ENCODE results near the gene FAM222B.
A peak's percentile ranks its signal among the peaks of the same experiment; 100 is the strongest.
"Not testable (repeated sequence)": the region's sequence is repeated elsewhere in the genome, so short reads cannot be mapped to it uniquely, and the experiment has no call there.

The FAM222B gene

DNA sequence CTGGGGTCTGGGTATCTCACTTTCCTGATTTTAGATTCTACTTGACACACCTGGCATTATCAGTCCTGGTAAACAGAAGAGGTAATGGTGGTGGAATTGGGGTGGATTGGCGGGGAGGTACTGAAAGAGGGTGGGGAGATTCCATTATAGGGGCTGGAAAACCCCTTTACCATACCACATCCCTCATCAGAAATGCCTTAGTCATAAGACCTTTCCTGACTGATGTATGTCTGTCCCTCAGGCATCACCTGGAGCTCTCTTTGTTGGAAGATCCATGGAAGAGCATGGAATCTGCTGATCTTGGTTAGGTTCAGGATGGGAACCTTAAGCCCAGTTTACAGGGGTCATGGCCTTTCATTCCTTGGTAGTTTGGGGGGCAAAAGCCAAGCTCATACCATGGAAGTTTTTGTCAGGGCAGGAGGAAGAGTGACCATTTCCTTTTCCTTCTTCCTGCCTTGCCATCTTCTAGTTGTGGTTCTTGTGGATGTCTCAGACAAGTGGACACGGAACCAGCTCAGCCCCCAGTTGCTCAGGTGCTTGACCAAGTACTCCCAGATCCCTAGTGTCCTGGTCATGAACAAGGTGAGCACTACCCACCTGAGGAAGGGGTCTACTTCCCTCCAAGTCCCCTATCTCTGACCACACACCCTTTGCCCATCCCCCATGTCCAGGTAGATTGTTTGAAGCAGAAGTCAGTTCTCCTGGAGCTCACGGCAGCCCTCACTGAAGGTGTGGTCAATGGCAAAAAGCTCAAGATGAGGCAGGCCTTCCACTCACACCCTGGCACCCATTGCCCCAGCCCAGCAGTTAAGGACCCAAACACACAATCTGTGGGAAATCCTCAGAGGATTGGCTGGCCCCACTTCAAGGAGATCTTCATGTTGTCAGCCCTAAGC, 15.6 kb upstream of the FAM222B start:
- Histone ChIP-seq H3K27me3 (ENCODE audit: control insufficient read depth, insufficient read depth, low read length) (no peaks in the 10 kb centered on the region), H3K4me1 (ENCODE audit: control insufficient read depth, insufficient read depth, low read length) (no peaks in the 10 kb centered on the region), H3K36me3 (ENCODE audit: control insufficient read depth, insufficient read depth, low read length) (peaks cover 38% of the 10 kb centered on the region), H3K27ac (ENCODE audit: low read depth, low read length) (no peak overlapping the region), H3K4me3 (ENCODE audit: low read depth, low read length) (no peak overlapping the region), H3K9ac (ENCODE audit: low read depth, low read length) (no peak overlapping the region), H3K9me3 (ENCODE audit: control insufficient read depth, insufficient read depth, low read length) (no peaks in the 10 kb centered on the region)

GRCh38 chr17:28856028-28856574, 13.5 kb upstream of the FAM222B start:
- no peak overlapping the region; the same call in 1 of the 2 replicates for H3K4me3 ChIP-seq (ENCODE audit: low read depth, low read length)

GRCh38 chr17:28855336-28855679, 12.7 kb upstream of the FAM222B start:
- peak overlapping the region; percentile 71 for H3K27ac ChIP-seq (ENCODE audit: low read depth, low read length)
- no peaks in the 10 kb centered on the region for H3K9me3 ChIP-seq (ENCODE audit: control insufficient read depth, insufficient read depth, low read length)
- H3K4me1 ChIP-seq (ENCODE audit: control insufficient read depth, insufficient read depth, low read length): no peaks in the 10 kb centered on the region
- H3K4me3 ChIP-seq (ENCODE audit: low read depth, low read length): peak overlapping the region; percentile 99
- H3K27me3 ChIP-seq (ENCODE audit: control insufficient read depth, insufficient read depth, low read length): no peaks in the 10 kb centered on the region
- H3K9ac ChIP-seq (ENCODE audit: low read depth, low read length): peak overlapping the region; percentile 89
- H3K36me3 ChIP-seq (ENCODE audit: control insufficient read depth, insufficient read depth, low read length): peaks cover 31% of the 10 kb centered on the region

More at GRCh38 chr17:28856028-28856574, 13.5 kb upstream of the FAM222B start:
- no peak overlapping the region for H3K9ac ChIP-seq (ENCODE audit: low read depth, low read length)
- H3K36me3 ChIP-seq (ENCODE audit: control insufficient read depth, insufficient read depth, low read length): peaks cover 38% of the 10 kb centered on the region
- H3K4me1 ChIP-seq (ENCODE audit: control insufficient read depth, insufficient read depth, low read length): no peaks in the 10 kb centered on the region
- H3K9me3 ChIP-seq (ENCODE audit: control insufficient read depth, insufficient read depth, low read length): no peaks in the 10 kb centered on the region
- H3K27me3 ChIP-seq (ENCODE audit: control insufficient read depth, insufficient read depth, low read length): no peaks in the 10 kb centered on the region
- H3K27ac ChIP-seq (ENCODE audit: low read depth, low read length): no peak overlapping the region

- H3K4me3 ChIP-seq (ENCODE audit: low read depth, low read length): peak within 1 kb of the TSS; percentile 99
- H3K9ac ChIP-seq (ENCODE audit: low read depth, low read length): peak within 1 kb of the TSS; percentile 89
- peak within 1 kb of the TSS; percentile 71 for H3K27ac ChIP-seq (ENCODE audit: low read depth, low read length)
- no peaks in the 10 kb centered on the region for H3K27me3 ChIP-seq (ENCODE audit: control insufficient read depth, insufficient read depth, low read length)
- H3K4me1 ChIP-seq (ENCODE audit: control insufficient read depth, insufficient read depth, low read length): no peaks in the 10 kb centered on the region
- no peaks in the 10 kb centered on the region for H3K9me3 ChIP-seq (ENCODE audit: control insufficient read depth, insufficient read depth, low read length)
- peaks cover 28% of the 10 kb centered on the region for H3K36me3 ChIP-seq (ENCODE audit: control insufficient read depth, insufficient read depth, low read length)
These were observed 12.1 kb upstream of the FAM222B start, which contains the start of gene ERAL1 for GRCh38 chr17:28854457-28855335. Gene ERAL1, plus strand, starts transcription at chr17:28855016. Its CDS starts 19 bp downstream, at chr17:28855035.

DNA sequence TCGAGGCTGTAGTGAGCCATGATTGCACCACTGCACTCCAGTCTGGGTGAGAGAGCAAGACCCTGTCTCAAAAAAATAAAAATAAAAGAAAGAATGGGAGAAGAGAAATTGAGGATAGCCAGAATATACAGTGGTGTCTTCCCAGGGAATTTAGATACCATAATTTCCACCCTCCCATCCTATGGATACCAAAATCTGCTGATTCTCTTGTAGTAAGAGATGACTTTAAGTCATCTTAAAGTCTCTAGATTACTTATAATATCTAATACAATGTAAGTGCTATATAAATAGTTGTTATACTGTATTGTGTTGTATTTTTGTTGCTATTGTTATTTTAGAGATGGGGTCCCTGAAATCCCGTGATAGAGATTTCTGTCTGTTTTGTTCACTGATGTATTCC, 10.7 kb upstream of the FAM222B start:
- Histone ChIP-seq H3K9ac (ENCODE audit: low read depth, low read length) (no peak overlapping the region), H3K4me3 (ENCODE audit: low read depth, low read length) (no peak overlapping the region), H3K36me3 (ENCODE audit: control insufficient read depth, insufficient read depth, low read length) (peaks cover 16% of the 10 kb centered on the region), H3K27me3 (ENCODE audit: control insufficient read depth, insufficient read depth, low read length) (no peaks in the 10 kb centered on the region), H3K9me3 (ENCODE audit: control insufficient read depth, insufficient read depth, low read length) (no peaks in the 10 kb centered on the region), H3K4me1 (ENCODE audit: control insufficient read depth, insufficient read depth, low read length) (no peaks in the 10 kb centered on the region), H3K27ac (ENCODE audit: low read depth, low read length) (no peak overlapping the region)

GRCh38 chr17:28849281-28849680, 6.7 kb upstream of the FAM222B start:
- H3K36me3 ChIP-seq (ENCODE audit: control insufficient read depth, insufficient read depth, low read length): no peaks in the 10 kb centered on the region
- H3K27me3 ChIP-seq (ENCODE audit: control insufficient read depth, insufficient read depth, low read length): no peaks in the 10 kb centered on the region
- H3K9me3 ChIP-seq (ENCODE audit: control insufficient read depth, insufficient read depth, low read length): no peaks in the 10 kb centered on the region
- no peak overlapping the region for H3K4me3 ChIP-seq (ENCODE audit: low read depth, low read length)
- H3K9ac ChIP-seq (ENCODE audit: low read depth, low read length): no peak overlapping the region
- H3K4me1 ChIP-seq (ENCODE audit: control insufficient read depth, insufficient read depth, low read length): no peaks in the 10 kb centered on the region
- H3K27ac ChIP-seq (ENCODE audit: low read depth, low read length): no peak overlapping the region

DNA sequence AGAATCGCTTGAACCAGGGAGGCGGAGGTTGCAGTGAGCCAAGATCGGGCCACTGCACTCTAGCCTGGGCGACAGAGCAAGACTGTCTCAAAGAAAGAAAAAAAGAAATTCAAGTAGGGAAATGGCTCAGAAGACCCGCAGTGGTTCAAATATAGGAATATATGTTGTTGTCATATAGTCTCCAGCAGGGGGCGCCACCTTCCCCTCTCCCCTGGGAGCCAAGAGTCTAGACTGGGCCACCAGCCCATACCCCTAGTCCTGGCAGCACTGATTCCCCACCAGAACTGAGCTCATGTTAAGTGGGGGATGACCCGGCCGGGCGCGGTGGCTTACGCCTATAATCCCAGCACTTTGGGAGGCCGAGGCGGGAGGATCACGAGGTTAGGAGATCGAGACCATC, 6.1 kb upstream of the FAM222B start:
- not testable (repeated sequence) for H3K27me3 ChIP-seq (ENCODE audit: control insufficient read depth, insufficient read depth, low read length); H3K4me1 ChIP-seq (ENCODE audit: control insufficient read depth, insufficient read depth, low read length); H3K27ac ChIP-seq (ENCODE audit: low read depth, low read length); H3K9me3 ChIP-seq (ENCODE audit: control insufficient read depth, insufficient read depth, low read length); H3K36me3 ChIP-seq (ENCODE audit: control insufficient read depth, insufficient read depth, low read length); H3K9ac ChIP-seq (ENCODE audit: low read depth, low read length); H3K4me3 ChIP-seq (ENCODE audit: low read depth, low read length)

DNA sequence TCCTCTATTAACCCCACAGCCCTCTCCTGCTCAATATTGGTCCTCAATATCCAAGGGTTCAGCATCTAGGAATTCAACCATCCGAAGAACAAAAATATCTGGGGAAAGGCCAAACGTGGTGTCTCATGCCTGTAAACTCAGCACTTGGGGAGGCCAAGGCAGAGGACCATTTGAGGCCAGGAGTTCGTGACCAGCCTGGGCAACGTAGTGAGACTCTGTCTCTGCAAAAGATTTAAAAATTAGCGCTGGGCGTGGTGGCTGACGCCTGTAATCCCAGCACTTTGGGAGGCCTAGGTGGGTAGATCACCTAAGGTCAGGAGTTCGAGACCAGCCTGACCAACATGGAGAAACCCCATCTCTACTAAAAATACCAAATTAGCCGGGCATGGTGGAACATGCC, 4.1 kb upstream of the FAM222B start:
- H3K4me3 ChIP-seq (ENCODE audit: low read depth, low read length); H3K9me3 ChIP-seq (ENCODE audit: control insufficient read depth, insufficient read depth, low read length); H3K27ac ChIP-seq (ENCODE audit: low read depth, low read length); H3K27me3 ChIP-seq (ENCODE audit: control insufficient read depth, insufficient read depth, low read length); H3K36me3 ChIP-seq (ENCODE audit: control insufficient read depth, insufficient read depth, low read length); H3K4me1 ChIP-seq (ENCODE audit: control insufficient read depth, insufficient read depth, low read length); H3K9ac ChIP-seq (ENCODE audit: low read depth, low read length): not testable (repeated sequence)

- H3K9me3 ChIP-seq (ENCODE audit: control insufficient read depth, insufficient read depth, low read length): no peaks in the 10 kb centered on the region
- no peak overlapping the region for H3K9ac ChIP-seq (ENCODE audit: low read depth, low read length)
- no peaks in the 10 kb centered on the region for H3K4me1 ChIP-seq (ENCODE audit: control insufficient read depth, insufficient read depth, low read length)
- no peaks in the 10 kb centered on the region for H3K36me3 ChIP-seq (ENCODE audit: control insufficient read depth, insufficient read depth, low read length)
- no peaks in the 10 kb centered on the region for H3K27me3 ChIP-seq (ENCODE audit: control insufficient read depth, insufficient read depth, low read length)
- H3K27ac ChIP-seq (ENCODE audit: low read depth, low read length): no peak overlapping the region
- H3K4me3 ChIP-seq (ENCODE audit: low read depth, low read length): no peak overlapping the region
These were observed 3.6 kb upstream of the FAM222B start for GRCh38 chr17:28846231-28846630.

GRCh38 chr17:28843816-28844148, 1.2 kb upstream of the FAM222B start:
- Histone ChIP-seq H3K4me1 (ENCODE audit: control insufficient read depth, insufficient read depth, low read length) (no peaks in the 10 kb centered on the region), H3K9ac (ENCODE audit: low read depth, low read length) (no peak overlapping the region), H3K36me3 (ENCODE audit: control insufficient read depth, insufficient read depth, low read length) (no peaks in the 10 kb centered on the region), H3K27me3 (ENCODE audit: control insufficient read depth, insufficient read depth, low read length) (no peaks in the 10 kb centered on the region), H3K27ac (ENCODE audit: low read depth, low read length) (no peak overlapping the region), H3K9me3 (ENCODE audit: control insufficient read depth, insufficient read depth, low read length) (no peaks in the 10 kb centered on the region), H3K4me3 (ENCODE audit: low read depth, low read length) (no peak overlapping the region)

- Histone ChIP-seq H3K9ac (ENCODE audit: low read depth, low read length) (peak overlapping the region; percentile 67), H3K9me3 (ENCODE audit: control insufficient read depth, insufficient read depth, low read length) (no peaks in the 10 kb centered on the region), H3K4me3 (ENCODE audit: low read depth, low read length) (peak overlapping the region; percentile 95), H3K27ac (ENCODE audit: low read depth, low read length) (peak overlapping the region; percentile 48), H3K27me3 (ENCODE audit: control insufficient read depth, insufficient read depth, low read length) (no peaks in the 10 kb centered on the region), H3K36me3 (ENCODE audit: control insufficient read depth, insufficient read depth, low read length) (no peaks in the 10 kb centered on the region), H3K4me1 (ENCODE audit: control insufficient read depth, insufficient read depth, low read length) (no peaks in the 10 kb centered on the region)
These were observed 699 bp downstream of the FAM222B start for GRCh38 chr17:28841901-28842281.

All from HUES48 (cell line).